ENCODE measurements around the gene DNAH2. TPM values are rescaled to one million over a fixed set of nuclear protein-coding genes. Genes with fewer than 3 reads are reported as not detected.

Gene DNAH2
- total and polyA plus RNA-seq, 2 of the 8 experiments (the other 6 are each of a cell fraction or from before 2014, with no cell fraction given): 0.13 to 0.18 TPM

GRCh38 chr17:7841396-7841914 lies 123.9 kb downstream of the DNAH2 start (continued):
- TF ChIP-seq CHD1 (IDR thresholded peaks at IDR 0.05; ENCODE audit: low read depth, low read length) (no peak), SIX5 (IDR thresholded peaks at IDR 0.05; ENCODE audit: low read depth, low read length) (no peak), CTBP2 (IDR thresholded peaks at IDR 0.05; ENCODE audit: borderline replicate concordance, insufficient read depth, insufficient read length, low read length) (no peak), JUND (IDR thresholded peaks at IDR 0.05; ENCODE audit: low read length) (no peak), RFX5 (IDR thresholded peaks at IDR 0.05; ENCODE audit: borderline replicate concordance, low read depth, low read length) (no peak), SAP30 (IDR thresholded peaks at IDR 0.05; ENCODE audit: insufficient read depth, insufficient replicate concordance, low read length) (peak; percentile 35), TAF7 (optimal IDR thresholded peaks at IDR 0.05; ENCODE audit: borderline replicate concordance, low read depth, low read length) (no peak), RAD21 (IDR thresholded peaks at IDR 0.05 in 1 of 2, conservative IDR thresholded peaks at IDR 0.05 in 1 of 2; ENCODE audit: low read depth in 2 of 2, low read length in 2 of 2) (0 out of 4 replicates have a peak, but pooled peaks of 1 of the 2 experiments have one; percentile 0), SIRT6 (IDR thresholded peaks at IDR 0.05; ENCODE audit: low read length) (no peak), RNF2 (IDR thresholded peaks at IDR 0.05; ENCODE audit: borderline replicate concordance, low read depth, low read length, missing control alignments, poor library complexity, severe bottlenecking) (no peak), ASH2L (IDR thresholded peaks at IDR 0.05; ENCODE audit: low read length) (no peak), TCF12 (IDR thresholded peaks at IDR 0.05; ENCODE audit: low read depth, low read length) (no peak), E2F6 (IDR thresholded peaks at IDR 0.05) (no peak), NRF1 (IDR thresholded peaks at IDR 0.05; ENCODE audit: low read depth, low read length) (no peak), NANOG (IDR thresholded peaks at IDR 0.05; ENCODE audit: insufficient read depth, low read depth, low read length, poor library complexity, severe bottlenecking) (no peak), MAFK (IDR thresholded peaks at IDR 0.05; ENCODE audit: low read depth, low read length) (no peak), ZNF274 (IDR thresholded peaks at IDR 0.05; ENCODE audit: borderline replicate concordance, extremely low read depth, low read length) (no peak), SP4 (IDR thresholded peaks at IDR 0.05; ENCODE audit: low read length) (no peak), EZH2 (IDR thresholded peaks at IDR 0.05; ENCODE audit: low read depth, low read length, severe bottlenecking) (peak; percentile 13), BACH1 (IDR thresholded peaks at IDR 0.05; ENCODE audit: low read length) (no peak), RXRA (IDR thresholded peaks at IDR 0.05; ENCODE audit: insufficient read depth, low read depth, low read length) (no peak), USF2 (IDR thresholded peaks at IDR 0.05; ENCODE audit: low read length) (0 out of 2 replicates have a peak, but pooled peaks have one; percentile 25), MAX (IDR thresholded peaks at IDR 0.05) (no peak)
